HEK293 (cell line): Measurements from ENCODE around the gene TBC1D30.

Experiments used
- CTCF ChIA-PET: fragments of 350-600 bp; formaldehyde crosslinking; extraction: SDS; loops from one replicate; lab custom pipeline; 2021; ENCODE audit warnings: antibody characterized with exemption; lab: Yijun Ruan, JAX
- POLR2A ChIA-PET: fragments of 300-600 bp; formaldehyde crosslinking; extraction: SDS; loops from one replicate; lab custom pipeline; 2020; ENCODE audit warnings: antibody characterized with exemption, inconsistent platforms; lab: Yijun Ruan, JAX
- H3K27ac ChIP-seq: fragments of 200-500 bp; sonication (Bioruptor generic); 2 replicates; pipeline ENCODE4 v1.5.1; 2014; ENCODE audit warnings: low read depth, low read length, control low read depth, inconsistent platforms; ENCODE audit errors: extremely low read depth
- H3K36me3 ChIP-seq, 2 experiments: fragments of 200-500 bp in 1 of 2; sonication (Bioruptor generic) in 1 of 2; 1 replicate in 1 of 2; 2 replicates in 1 of 2; pipeline ENCODE4 v1.5.1; 2014 to 2017; ENCODE audit warnings: inconsistent platforms in 2 of 2, low read length in 2 of 2; ENCODE audit not compliant: control insufficient read depth in 2 of 2, insufficient read depth in 1 of 2
- H3K4me1 ChIP-seq: fragments of 200-500 bp; sonication (Bioruptor generic); 2 replicates; pipeline ENCODE4 v1.5.1; 2014; ENCODE audit warnings: mild to moderate bottlenecking, low read length, inconsistent platforms; ENCODE audit not compliant: control insufficient read depth, insufficient read depth
- H3K4me3 ChIP-seq: 2 replicates; pipeline ENCODE4 v1.5.1; 2011; ENCODE audit warnings: low read depth, mild to moderate bottlenecking, control low read depth, low read length, moderate library complexity
- H3K9me3 ChIP-seq: fragments of 200-500 bp; sonication (Bioruptor generic); 2 replicates; pipeline ENCODE4 v1.5.1; 2014; ENCODE audit warnings: low read depth, low read length, inconsistent platforms; ENCODE audit not compliant: control insufficient read depth, insufficient read depth
- BCL11B ChIP-seq: fragments of 450-650 bp; formaldehyde crosslinking; IDR thresholded peaks from 2 replicates; pipeline ENCODE4 v1.5.1; 2016; ENCODE audit warnings: low read depth, missing biosample characterization, missing genetic modification characterization
- EGR2 ChIP-seq: fragments of 450-650 bp; formaldehyde crosslinking; IDR thresholded peaks from 2 replicates; pipeline ENCODE4 v1.5.1; 2016; ENCODE audit warnings: low read depth, missing biosample characterization, missing genetic modification characterization
- KLF17 ChIP-seq: fragments of 450-650 bp; formaldehyde crosslinking; IDR thresholded peaks from 2 replicates; pipeline ENCODE4 v1.5.1; 2016; ENCODE audit warnings: missing biosample characterization, missing genetic modification characterization
- KLF8 ChIP-seq: fragments of 450-650 bp; formaldehyde crosslinking; IDR thresholded peaks from 2 replicates; pipeline ENCODE4 v1.5.1; 2016; ENCODE audit warnings: missing biosample characterization, missing genetic modification characterization
- PRDM6 ChIP-seq: fragments of 450-650 bp; formaldehyde crosslinking; IDR thresholded peaks from 2 replicates; pipeline ENCODE4 v1.5.1; 2017; ENCODE audit warnings: missing biosample characterization, missing genetic modification characterization
- ZEB2 ChIP-seq: fragments of 450-650 bp; formaldehyde crosslinking; IDR thresholded peaks from 2 replicates; pipeline ENCODE4 v1.5.1; 2016; ENCODE audit warnings: missing biosample characterization, missing genetic modification characterization
- ZNF140 ChIP-seq: fragments of 450-650 bp; formaldehyde crosslinking; IDR thresholded peaks from 2 replicates; pipeline ENCODE4 v1.5.1; 2016; ENCODE audit warnings: missing biosample characterization, missing genetic modification characterization
- ZNF19 ChIP-seq: fragments of 450-650 bp; formaldehyde crosslinking; IDR thresholded peaks from 2 replicates; pipeline ENCODE4; 2016; ENCODE audit warnings: missing biosample characterization, missing genetic modification characterization, low read depth
- ZNF26 ChIP-seq: fragments of 450-650 bp; formaldehyde crosslinking; IDR thresholded peaks from 2 replicates; pipeline ENCODE4 v1.5.1; 2016; ENCODE audit warnings: missing biosample characterization, missing genetic modification characterization
- ZNF560 ChIP-seq: fragments of 450-650 bp; formaldehyde crosslinking; IDR thresholded peaks from 2 replicates; pipeline ENCODE4 v1.5.1; 2017; ENCODE audit warnings: missing biosample characterization, missing genetic modification characterization, borderline replicate concordance
- ZNF610 ChIP-seq: fragments of 450-650 bp; formaldehyde crosslinking; IDR thresholded peaks from 2 replicates; pipeline ENCODE4 v1.5.1; 2016; ENCODE audit warnings: missing biosample characterization, missing genetic modification characterization, borderline replicate concordance
- TF ChIP-seq, protein P1 (sequence below): fragments of 450-650 bp; IDR thresholded peaks from 2 replicates; pipeline ENCODE4 v1.5.1; 2018; ENCODE audit warnings: missing biosample characterization, missing genetic modification characterization
- TF ChIP-seq, protein P2 (sequence below): fragments of 450-650 bp; formaldehyde crosslinking; IDR thresholded peaks from 2 replicates; pipeline ENCODE4 v1.5.0; 2017; ENCODE audit warnings: missing biosample characterization, missing genetic modification characterization, borderline replicate concordance

TBC1D30 gene

GRCh38 chr12:64810831-64811230 is 13.6 kb upstream of the TBC1D30 start:
- CTCF ChIA-PET = interaction anchor here (0.7 to 1.8 kb wide), 3 partner anchors 9 to 208 kb away, joined by 3 to 14 read pairs (median 4); no protein-coding TSS in a partner anchor
- no peak overlapping the region for H3K27ac ChIP-seq
- H3K4me1 ChIP-seq = peaks cover 13% of the 10 kb centered on the region; the same call in 1 of the 2 replicates
- no peak overlapping the region for H3K4me3 ChIP-seq
- H3K9me3 ChIP-seq = no peaks in the 10 kb centered on the region
- POLR2A ChIA-PET = no interaction called here
- no peaks in the 10 kb centered on the region; a peak in 1 of 3 replicates for H3K36me3 ChIP-seq
- TF ChIP-seq PRDM6 (0 out of 2 replicates have a peak, but pooled peaks have one; percentile 18), KLF8 (no peak)

GRCh38 chr12:64813723-64814122 is 10.7 kb upstream of the TBC1D30 start:
- POLR2A ChIA-PET = no interaction called here
- no peaks in the 10 kb centered on the region; a peak in 1 of 3 replicates for H3K36me3 ChIP-seq
- CTCF ChIA-PET = interaction anchor here (0.6 to 2.0 kb wide), 4 partner anchors 12 to 971 kb away, joined by 3 to 10 read pairs (median 3); no protein-coding TSS in a partner anchor
- no peak overlapping the region for H3K4me3 ChIP-seq
- H3K9me3 ChIP-seq = no peaks in the 10 kb centered on the region
- no peak overlapping the region for H3K27ac ChIP-seq
- peaks cover 10% of the 10 kb centered on the region; the same call in 1 of the 2 replicates for H3K4me1 ChIP-seq
- no peak for TF ChIP-seq ZEB2 (tag by site-specific recombination)
- no peak for TF ChIP-seq ZNF26 (tag by site-specific recombination)
- no peak for TF ChIP-seq KLF17 (tag by site-specific recombination)
- TF ChIP-seq ZNF610 (tag by site-specific recombination) = no peak
- no peak for TF ChIP-seq ZNF19 (tag by site-specific recombination)
- no peak for TF ChIP-seq ZNF140 (tag by site-specific recombination)
- TF ChIP-seq, protein P1, sequence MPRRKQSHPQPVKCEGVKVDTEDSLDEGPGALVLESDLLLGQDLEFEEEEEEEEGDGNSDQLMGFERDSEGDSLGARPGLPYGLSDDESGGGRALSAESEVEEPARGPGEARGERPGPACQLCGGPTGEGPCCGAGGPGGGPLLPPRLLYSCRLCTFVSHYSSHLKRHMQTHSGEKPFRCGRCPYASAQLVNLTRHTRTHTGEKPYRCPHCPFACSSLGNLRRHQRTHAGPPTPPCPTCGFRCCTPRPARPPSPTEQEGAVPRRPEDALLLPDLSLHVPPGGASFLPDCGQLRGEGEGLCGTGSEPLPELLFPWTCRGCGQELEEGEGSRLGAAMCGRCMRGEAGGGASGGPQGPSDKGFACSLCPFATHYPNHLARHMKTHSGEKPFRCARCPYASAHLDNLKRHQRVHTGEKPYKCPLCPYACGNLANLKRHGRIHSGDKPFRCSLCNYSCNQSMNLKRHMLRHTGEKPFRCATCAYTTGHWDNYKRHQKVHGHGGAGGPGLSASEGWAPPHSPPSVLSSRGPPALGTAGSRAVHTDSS (tag by site-specific recombination) = no peak
- TF ChIP-seq ZNF560 = no peak
- TF ChIP-seq, protein P2, sequence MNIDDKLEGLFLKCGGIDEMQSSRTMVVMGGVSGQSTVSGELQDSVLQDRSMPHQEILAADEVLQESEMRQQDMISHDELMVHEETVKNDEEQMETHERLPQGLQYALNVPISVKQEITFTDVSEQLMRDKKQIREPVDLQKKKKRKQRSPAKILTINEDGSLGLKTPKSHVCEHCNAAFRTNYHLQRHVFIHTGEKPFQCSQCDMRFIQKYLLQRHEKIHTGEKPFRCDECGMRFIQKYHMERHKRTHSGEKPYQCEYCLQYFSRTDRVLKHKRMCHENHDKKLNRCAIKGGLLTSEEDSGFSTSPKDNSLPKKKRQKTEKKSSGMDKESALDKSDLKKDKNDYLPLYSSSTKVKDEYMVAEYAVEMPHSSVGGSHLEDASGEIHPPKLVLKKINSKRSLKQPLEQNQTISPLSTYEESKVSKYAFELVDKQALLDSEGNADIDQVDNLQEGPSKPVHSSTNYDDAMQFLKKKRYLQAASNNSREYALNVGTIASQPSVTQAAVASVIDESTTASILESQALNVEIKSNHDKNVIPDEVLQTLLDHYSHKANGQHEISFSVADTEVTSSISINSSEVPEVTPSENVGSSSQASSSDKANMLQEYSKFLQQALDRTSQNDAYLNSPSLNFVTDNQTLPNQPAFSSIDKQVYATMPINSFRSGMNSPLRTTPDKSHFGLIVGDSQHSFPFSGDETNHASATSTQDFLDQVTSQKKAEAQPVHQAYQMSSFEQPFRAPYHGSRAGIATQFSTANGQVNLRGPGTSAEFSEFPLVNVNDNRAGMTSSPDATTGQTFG = no peak
- TF ChIP-seq BCL11B = no peak
- no peak for TF ChIP-seq EGR2 (tag by site-specific recombination)
